Endodermal cell (in vitro differentiated cells): ENCODE results near the gene UCN3. TPM values are rescaled to one million over a fixed set of nuclear protein-coding genes. Genes with fewer than 3 reads are reported as not detected.

ENCODE experiments used
- DNase-seq: peaks from one replicate; pipeline ENCODE4 v3.0.0-alpha.2; 2017
- H3K27ac ChIP-seq: 2 replicates; pipeline ENCODE4 v1.5.1; 2013; ENCODE audit warnings: mild to moderate bottlenecking, low read depth, low read length, moderate library complexity
- H3K27me3 ChIP-seq: 2 replicates; pipeline ENCODE4 v1.6.1; 2013; ENCODE audit warnings: mild to moderate bottlenecking, low read length, moderate library complexity; ENCODE audit not compliant: insufficient read depth, control insufficient read depth, poor library complexity, severe bottlenecking
- H3K36me3 ChIP-seq: 2 replicates; pipeline ENCODE4 v1.7.0; 2013; ENCODE audit warnings: mild to moderate bottlenecking, low read length, moderate library complexity; ENCODE audit not compliant: control insufficient read depth, insufficient read depth
- H3K4me1 ChIP-seq: one replicate; pipeline ENCODE4 v1.7.0; 2013; ENCODE audit warnings: low read length; ENCODE audit not compliant: control insufficient read depth, insufficient read depth
- H3K4me3 ChIP-seq: 2 replicates; pipeline ENCODE4 v1.5.1; 2013; ENCODE audit warnings: mild to moderate bottlenecking, low read length, moderate library complexity
- H3K9ac ChIP-seq: 2 replicates; pipeline ENCODE4 v1.6.1; 2013; ENCODE audit warnings: mild to moderate bottlenecking, low read length, moderate library complexity; ENCODE audit not compliant: poor library complexity, severe bottlenecking; ENCODE audit errors: extremely low read depth
- H3K9me3 ChIP-seq: 2 replicates; pipeline ENCODE4 v1.6.1; 2013; ENCODE audit warnings: mild to moderate bottlenecking, low read length, moderate library complexity; ENCODE audit not compliant: control insufficient read depth
- H3K27ac Mint-ChIP-seq: 2 replicates; pipeline ENCODE4 v1.8.0; 2020; ENCODE audit warnings: mixed read lengths
- H3K27me3 Mint-ChIP-seq: 2 replicates; pipeline ENCODE4 v1.8.0; 2021; ENCODE audit warnings: mild to moderate bottlenecking, mixed read lengths; ENCODE audit not compliant: insufficient read depth
- H3K36me3 Mint-ChIP-seq: 2 replicates; pipeline ENCODE4 v1.8.0; 2020; ENCODE audit warnings: low read depth, mixed read lengths
- H3K4me1 Mint-ChIP-seq: 2 replicates; pipeline ENCODE4 v1.8.0; 2020; ENCODE audit warnings: mixed read lengths
- H3K4me3 Mint-ChIP-seq: 2 replicates; pipeline ENCODE4 v1.8.0; 2020; ENCODE audit warnings: mild to moderate bottlenecking, moderate library complexity, mixed read lengths
- H3K9me3 Mint-ChIP-seq: 2 replicates; pipeline ENCODE4 v1.8.0; 2020; ENCODE audit warnings: mild to moderate bottlenecking, mixed read lengths
- WGBS, 2 experiments: methylation state at CpG; one replicate each; pipeline versions ENCODE4 v1.1.5 to v1.1.7; 2013; ENCODE audit warnings: missing lambda C conversion rate in 2 of 2, mixed read lengths in 1 of 2; ENCODE audit not compliant: insufficient coverage in 1 of 2, insufficient read length in 1 of 2; 5-methylcytosine and 5-hydroxymethylcytosine counted together
- total RNA-seq, 2 donors: library from RNA; stranded (reverse); fragmentation: NEBNext Ultra II Directional in 1 of 2; extraction: Animal tissue kit (Norgen Biotek cat#: 25700) in 1 of 2; gene quantifications; 2 replicates in 1 of 2; 3 replicates in 1 of 2; pipeline ENCODE4 v1.2.1, GENCODE V29; 2021
- TF ChIP-seq, protein P1 (sequence below): fragments of 200-600 bp; sonication (generic); conservative IDR thresholded peaks from 2 replicates; pipeline ENCODE4 v1.5.0; 2021; ENCODE audit warnings: antibody characterized with exemption, mild to moderate bottlenecking

Gene UCN3
- total RNA-seq, 2 donors from 2014 or later = not detected

DNA sequence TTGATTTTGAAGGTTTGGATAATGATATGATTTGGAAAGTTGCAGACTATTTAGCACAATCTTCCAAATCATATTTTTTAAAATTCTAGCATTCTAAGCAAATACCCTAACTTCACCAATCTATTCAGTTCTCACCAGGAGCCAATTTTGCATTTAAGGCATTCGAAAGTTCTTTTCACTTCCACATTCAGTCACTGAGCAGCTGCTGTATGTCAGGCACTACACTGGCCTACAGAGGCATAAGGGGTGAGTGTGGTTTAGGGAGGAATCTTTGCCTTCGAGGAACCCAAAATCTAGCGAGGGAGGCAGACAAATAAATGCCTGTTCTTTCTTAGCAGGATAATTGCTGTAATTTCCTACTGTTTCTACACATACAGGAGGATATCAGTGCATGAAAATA, 10.7 kb upstream of the UCN3 start:
- H3K27ac Mint-ChIP-seq = no peak overlapping the region
- no peaks in the 10 kb centered on the region for H3K36me3 Mint-ChIP-seq
- WGBS, 2 experiments = 74 to 80% methylated on average over 1 to 3 of the region's 3 CpGs

DNA sequence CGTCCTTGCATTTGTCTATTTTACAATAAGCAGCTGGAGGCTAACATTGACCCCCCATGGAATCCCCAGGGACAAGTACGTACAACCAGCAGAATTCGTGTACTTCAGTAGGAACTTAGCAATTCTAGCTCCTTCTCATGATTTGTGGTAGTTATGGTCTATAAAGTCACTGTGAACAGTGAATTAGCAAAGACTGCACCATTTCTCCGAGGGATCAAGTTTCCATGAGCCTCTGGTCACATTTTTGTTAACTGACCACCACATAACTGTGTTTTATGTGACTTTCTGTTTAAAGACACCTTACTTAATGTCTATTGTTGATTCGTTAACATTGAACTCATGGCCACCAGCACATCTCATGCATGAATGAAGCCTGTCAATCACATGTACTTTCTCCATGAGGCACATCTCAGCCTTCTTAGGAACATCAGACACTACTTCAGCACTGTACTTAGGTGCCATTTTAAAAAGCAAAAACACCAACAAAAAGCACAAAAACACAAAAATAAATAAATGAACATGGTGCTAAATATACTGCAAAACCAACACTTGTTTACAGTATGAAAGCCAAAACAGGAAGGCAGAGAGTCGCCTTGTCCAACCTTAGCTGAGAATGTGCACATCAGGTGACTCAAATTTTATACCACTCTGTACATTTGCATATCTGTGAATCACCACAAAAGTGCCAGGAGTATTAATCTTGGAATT, 9.0 kb upstream of the UCN3 start:
- TF ChIP-seq, protein P1, sequence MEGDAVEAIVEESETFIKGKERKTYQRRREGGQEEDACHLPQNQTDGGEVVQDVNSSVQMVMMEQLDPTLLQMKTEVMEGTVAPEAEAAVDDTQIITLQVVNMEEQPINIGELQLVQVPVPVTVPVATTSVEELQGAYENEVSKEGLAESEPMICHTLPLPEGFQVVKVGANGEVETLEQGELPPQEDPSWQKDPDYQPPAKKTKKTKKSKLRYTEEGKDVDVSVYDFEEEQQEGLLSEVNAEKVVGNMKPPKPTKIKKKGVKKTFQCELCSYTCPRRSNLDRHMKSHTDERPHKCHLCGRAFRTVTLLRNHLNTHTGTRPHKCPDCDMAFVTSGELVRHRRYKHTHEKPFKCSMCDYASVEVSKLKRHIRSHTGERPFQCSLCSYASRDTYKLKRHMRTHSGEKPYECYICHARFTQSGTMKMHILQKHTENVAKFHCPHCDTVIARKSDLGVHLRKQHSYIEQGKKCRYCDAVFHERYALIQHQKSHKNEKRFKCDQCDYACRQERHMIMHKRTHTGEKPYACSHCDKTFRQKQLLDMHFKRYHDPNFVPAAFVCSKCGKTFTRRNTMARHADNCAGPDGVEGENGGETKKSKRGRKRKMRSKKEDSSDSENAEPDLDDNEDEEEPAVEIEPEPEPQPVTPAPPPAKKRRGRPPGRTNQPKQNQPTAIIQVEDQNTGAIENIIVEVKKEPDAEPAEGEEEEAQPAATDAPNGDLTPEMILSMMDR = no peak
- Histone ChIP-seq H3K36me3 (no peaks in the 10 kb centered on the region), H3K4me3 (no peak overlapping the region), H3K9ac (no peak overlapping the region), H3K27me3 (no peaks in the 10 kb centered on the region), H3K4me1 (no peaks in the 10 kb centered on the region), H3K9me3 (no peaks in the 10 kb centered on the region), H3K27ac (no peak overlapping the region)
- H3K4me3 Mint-ChIP-seq = no peak overlapping the region
- no peak for DNase-seq
- no peaks in the 10 kb centered on the region for H3K36me3 Mint-ChIP-seq
- no peak overlapping the region for H3K27ac Mint-ChIP-seq
- WGBS, 2 experiments = 89 to 91% methylated on average over 5 to 6 of the region's 6 CpGs
- peaks cover 5% of the 10 kb centered on the region for H3K4me1 Mint-ChIP-seq
- no peaks in the 10 kb centered on the region for H3K27me3 Mint-ChIP-seq
- no peaks in the 10 kb centered on the region for H3K9me3 Mint-ChIP-seq

More for the DNA sequence above, 10.7 kb upstream of the UCN3 start:
- no peaks in the 10 kb centered on the region for H3K36me3 ChIP-seq
- H3K27me3 ChIP-seq = no peaks in the 10 kb centered on the region
- no peak overlapping the region for H3K27ac ChIP-seq
- no peaks in the 10 kb centered on the region for H3K4me1 Mint-ChIP-seq
- H3K4me3 Mint-ChIP-seq = no peak overlapping the region
- no peak overlapping the region for H3K4me3 ChIP-seq
- DNase-seq = no peak
- no peak overlapping the region for H3K9ac ChIP-seq
- H3K9me3 Mint-ChIP-seq = no peaks in the 10 kb centered on the region
- H3K27me3 Mint-ChIP-seq = no peaks in the 10 kb centered on the region
- no peaks in the 10 kb centered on the region for H3K9me3 ChIP-seq
- TF ChIP-seq, protein P1 = no peak
- no peaks in the 10 kb centered on the region for H3K4me1 ChIP-seq

DNA sequence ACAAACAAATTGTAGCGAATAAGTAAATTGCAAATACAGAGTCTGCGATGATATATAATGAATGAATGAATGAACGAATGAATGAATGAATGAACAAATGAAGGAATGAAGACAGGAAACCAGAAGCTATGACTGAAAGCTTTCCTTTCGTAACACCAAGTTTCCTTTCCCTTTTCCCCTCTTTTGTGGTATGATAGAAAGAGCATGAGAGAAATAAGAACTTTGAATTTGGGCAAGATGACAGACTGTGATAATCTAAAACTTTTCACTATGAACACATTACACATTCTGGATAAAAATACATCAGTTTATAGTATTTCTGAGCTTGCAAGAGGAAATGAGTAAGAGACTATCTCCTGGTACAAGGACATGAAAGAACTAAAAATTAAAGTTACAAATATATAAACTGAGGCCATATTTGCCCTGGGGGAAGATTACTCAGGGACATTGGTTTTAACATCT, 8.4 kb upstream of the UCN3 start:
- H3K27me3 ChIP-seq = no peaks in the 10 kb centered on the region
- Mint-ChIP-seq H3K36me3 (no peaks in the 10 kb centered on the region), H3K9me3 (no peaks in the 10 kb centered on the region), H3K27ac (no peak overlapping the region), H3K4me3 (no peak overlapping the region), H3K27me3 (no peaks in the 10 kb centered on the region), H3K4me1 (peaks cover 5% of the 10 kb centered on the region)
- DNase-seq = no peak
- no peaks in the 10 kb centered on the region for H3K4me1 ChIP-seq
- H3K4me3 ChIP-seq = no peak overlapping the region
- no peaks in the 10 kb centered on the region for H3K9me3 ChIP-seq
- 96 to 99% methylated on average over 4 of the region's 4 CpGs for WGBS, 2 experiments
- TF ChIP-seq, protein P1 = no peak
- no peak overlapping the region for H3K9ac ChIP-seq
- H3K27ac ChIP-seq = no peak overlapping the region
- no peaks in the 10 kb centered on the region for H3K36me3 ChIP-seq
